HG02678 (cell line): ENCODE data around the gene RPS6KA1.
"Not testable (repeated sequence)": the region's sequence is repeated elsewhere in the genome, so short reads cannot be mapped to it uniquely, and the experiment has no call there.

Source experiments
- ATAC-seq: cut with Tn5 transposase; IDR thresholded peaks from one replicate; pipeline ENCODE4 v1.9.1; 2021; ENCODE audit warnings: mild to moderate bottlenecking, moderate library complexity; ENCODE audit not compliant: unreplicated experiment

RPS6KA1 gene

DNA sequence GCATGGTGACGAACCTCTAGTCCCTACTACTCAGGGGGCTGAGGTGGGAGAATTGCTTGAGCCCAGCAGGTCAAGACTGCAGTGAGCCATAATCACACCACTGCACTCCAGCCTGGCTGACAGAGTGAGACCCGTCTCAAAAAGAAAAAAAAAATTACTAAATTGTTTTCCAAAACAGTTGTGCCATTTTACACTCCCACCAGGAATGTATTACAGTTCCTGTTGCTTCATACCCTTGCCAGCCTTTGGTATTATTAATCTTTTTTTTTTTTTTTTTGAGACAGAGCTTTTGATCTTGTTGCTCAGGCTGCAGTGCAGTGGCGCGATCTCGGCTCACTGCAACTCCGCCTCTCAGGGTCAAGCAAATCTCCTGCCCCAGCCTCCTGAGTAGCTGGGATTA, 55.9 kb downstream of the RPS6KA1 start:
- no peak for ATAC-seq

- ATAC-seq, result no peak
Measured at GRCh38 chr1:26593385-26593784, 63.8 kb downstream of the RPS6KA1 start.

DNA sequence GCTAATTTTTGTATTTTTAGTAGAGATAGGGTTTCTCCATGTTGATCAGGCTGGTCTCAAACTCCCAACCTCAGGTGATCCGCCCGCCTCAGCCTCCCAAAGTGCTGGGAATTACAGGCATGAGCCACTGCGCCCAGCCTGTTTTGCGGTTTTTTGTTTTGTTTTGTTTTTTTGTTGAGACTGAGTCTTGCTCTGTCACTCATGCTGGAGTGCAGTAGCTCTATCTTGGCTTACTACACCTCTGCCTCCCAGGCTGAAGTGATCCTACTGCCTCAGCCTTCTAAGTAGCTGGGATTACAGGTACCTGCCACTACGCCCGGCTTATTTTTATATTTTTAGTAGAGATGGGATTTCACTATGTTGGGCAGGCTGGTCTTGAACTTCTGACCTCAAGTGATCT, 65.0 kb downstream of the RPS6KA1 start:
- ATAC-seq, result not testable (repeated sequence)

DNA sequence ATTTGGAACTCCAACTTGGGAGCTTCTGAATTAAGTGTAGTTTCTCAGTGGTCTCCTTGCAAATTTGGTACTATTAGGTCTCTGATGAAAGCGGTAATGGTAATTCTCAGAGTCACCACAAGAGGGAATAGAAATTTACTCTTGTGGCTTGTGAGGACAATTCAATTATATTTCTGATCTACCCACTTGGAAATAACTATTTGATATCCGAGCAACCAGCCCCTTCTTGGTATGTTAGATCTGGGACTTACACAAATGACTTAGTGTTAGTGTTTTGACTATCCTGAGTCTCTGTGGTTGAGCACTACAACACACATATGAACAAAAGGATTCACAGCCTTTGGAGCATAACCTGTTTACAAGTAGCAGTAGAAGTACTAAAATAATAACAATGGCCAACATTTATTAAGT, 68.1 kb downstream of the RPS6KA1 start:
- ATAC-seq, result no peak

DNA sequence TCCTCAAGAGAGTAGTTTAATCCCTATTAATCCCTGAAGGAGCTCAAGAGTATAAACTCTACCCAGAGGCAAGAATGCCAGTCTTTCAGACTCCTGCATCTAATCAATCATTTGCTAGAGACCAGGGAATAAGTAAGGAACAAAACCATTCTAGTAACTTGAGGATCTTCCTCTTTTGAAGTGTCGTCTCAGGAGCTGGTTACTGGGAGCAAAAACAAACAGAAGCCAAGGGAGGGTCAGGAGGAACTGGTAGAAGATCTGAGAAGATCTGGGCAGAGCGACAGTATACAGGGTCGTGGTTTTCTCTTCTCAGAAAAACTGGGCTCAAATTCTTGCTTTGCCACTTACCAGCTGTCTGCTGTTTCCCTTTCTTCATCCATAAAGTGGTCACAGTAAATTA, 69.3 kb downstream of the RPS6KA1 start:
- no peak for ATAC-seq

DNA sequence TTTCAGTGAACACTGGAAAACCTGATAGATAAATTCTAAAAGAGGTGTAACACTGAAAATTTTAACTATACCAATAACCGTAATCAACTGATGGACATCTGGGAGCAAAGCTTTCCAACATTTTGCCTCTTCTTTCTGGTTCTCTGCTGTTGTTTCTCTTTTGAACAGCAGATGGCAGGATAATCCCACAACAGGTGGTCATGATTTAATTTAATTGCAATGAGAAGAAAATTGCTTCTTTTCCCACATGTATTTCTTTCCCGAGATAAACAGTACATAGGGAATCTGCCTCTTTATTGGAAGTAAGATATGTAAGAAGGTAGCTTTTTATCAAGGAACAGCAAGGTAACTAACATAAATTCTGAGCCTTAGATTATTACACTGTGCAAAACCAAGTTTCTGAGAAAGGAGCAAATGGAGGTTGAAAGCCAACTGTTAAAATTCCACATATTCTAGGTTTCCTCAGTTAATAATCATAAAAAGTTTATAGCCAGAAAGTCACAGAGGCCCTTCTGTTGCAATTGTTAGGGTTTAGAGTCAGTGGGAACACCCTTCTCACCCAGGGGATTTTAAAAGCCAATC, 72.9 kb downstream of the RPS6KA1 start:
- no peak for ATAC-seq

DNA sequence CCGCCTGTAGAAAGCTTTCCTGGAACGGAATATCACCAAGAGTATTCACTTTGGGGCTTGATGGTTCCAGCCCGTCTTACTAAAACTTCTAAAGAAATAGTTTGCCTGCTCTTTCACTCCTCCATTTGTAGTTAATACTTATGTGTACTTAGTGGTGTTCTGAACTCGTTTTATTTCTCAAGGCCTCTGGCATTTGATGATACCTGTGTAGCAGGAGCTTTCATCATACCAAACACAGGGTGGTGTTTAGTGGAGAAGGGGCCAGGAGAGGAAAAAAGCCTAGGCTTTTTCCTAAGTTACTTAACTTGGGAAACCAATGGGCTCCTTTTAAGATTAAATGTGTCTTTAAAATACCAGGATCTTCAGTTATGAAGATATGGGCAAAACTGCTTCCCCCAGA, 74.3 kb downstream of the RPS6KA1 start:
- no peak for ATAC-seq

DNA sequence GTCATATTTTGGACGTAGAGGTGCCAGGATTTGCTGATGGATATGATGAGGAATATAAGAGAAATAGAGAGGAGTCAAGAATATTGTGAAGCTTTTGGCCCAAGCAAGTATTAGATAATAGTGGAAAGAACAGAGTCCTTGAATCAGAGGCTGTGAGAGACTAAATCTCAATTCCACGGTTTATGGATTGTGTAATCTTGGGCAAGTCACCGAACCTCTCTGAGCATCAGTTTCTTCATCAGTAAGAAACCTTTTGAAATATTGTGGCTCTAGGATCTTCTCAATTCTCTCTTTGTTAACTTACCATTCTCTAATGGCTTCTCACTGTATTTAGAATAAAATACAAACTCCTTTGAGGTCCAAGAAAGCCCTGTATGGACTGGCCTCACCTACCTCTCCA, 77.6 kb downstream of the RPS6KA1 start:
- no peak for ATAC-seq

DNA sequence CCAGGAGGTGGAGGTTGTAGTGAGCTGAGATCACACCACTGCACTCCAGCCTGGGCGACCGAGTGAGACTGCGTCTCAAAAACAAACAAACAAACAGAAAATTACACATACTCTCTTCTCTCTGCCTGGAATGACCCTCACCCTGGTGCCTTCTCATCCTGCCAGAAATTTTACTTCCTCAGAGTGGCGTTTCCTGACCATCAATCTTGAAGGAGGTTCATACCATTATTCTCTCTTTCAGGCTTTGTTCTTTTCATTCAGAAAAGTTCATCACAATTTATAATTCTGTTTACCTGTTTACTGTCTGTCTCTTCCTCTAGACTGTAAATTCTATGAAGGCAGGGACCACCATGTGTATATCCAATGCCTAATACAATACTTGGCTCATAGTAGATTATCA, 79.3 kb downstream of the RPS6KA1 start:
- ATAC-seq, result no peak

DNA sequence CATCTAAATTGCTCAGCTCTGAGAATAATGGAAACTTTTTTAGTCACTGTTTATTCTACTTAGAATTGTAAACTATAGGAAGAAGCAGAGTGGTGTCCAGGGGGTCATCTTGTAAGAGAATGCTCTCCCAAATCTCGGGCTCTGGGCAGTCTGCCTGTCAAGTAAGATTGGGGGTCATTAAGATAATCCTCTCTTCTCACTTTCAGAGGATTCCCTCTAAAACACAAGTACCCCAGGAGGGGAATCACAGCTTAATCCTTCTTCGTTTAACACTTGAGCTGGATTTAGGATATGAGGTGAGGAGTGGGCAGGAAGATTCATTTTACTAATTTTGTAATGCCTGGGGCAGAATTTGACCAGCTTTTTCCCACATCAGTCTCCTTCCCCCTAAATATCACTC, 81.2 kb downstream of the RPS6KA1 start:
- ATAC-seq, result no peak

DNA sequence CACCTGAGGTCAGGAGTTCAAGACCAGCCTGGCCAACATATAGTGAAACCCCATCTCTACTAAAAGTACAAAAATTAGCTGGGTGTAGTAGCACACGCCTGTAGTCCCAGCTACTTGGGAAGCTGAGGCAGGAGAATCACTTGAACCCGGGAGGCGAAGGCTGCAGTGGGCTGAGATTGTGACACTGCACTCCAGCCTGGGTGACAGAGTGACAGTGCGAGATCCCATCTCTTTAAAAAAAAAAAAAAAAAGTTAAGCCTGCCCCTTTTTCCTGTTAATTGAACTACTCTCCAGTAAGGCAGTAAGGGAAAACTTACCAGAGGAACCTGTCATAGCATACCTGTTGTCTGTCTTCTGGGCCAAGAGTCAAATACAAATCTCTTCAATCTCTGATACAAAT, 83.1 kb downstream of the RPS6KA1 start:
- not testable (repeated sequence) for ATAC-seq

- no peak for ATAC-seq
Measured at GRCh38 chr1:26614655-26615411, 85.3 kb downstream of the RPS6KA1 start.

- ATAC-seq, result no peak
Measured at GRCh38 chr1:26616881-26617280, 87.3 kb downstream of the RPS6KA1 start.

GRCh38 chr1:26618561-26618960, 89.0 kb downstream of the RPS6KA1 start:
- ATAC-seq, result no peak
